Right atrium auricular region (tissue), 2 donors: ENCODE results near the gene DMRT1. TPM values are rescaled to one million over a fixed set of nuclear protein-coding genes. Genes with fewer than 3 reads are reported as not detected.

Experiments used
- DNase-seq: peaks from one replicate; pipeline ENCODE4 v3.0.0-alpha.2; 2019; ENCODE audit warnings: low spot score
- H3K27ac ChIP-seq, 2 donors: fragments of 200-600 bp; sonication (generic); 1 replicate in 1 of 2; 2 replicates in 1 of 2; pipeline ENCODE4 v1.5.1; 2016 to 2019
- H3K27me3 ChIP-seq, 2 donors: fragments of 200-600 bp; sonication (generic); one replicate each; pipeline versions ENCODE4 v1.5.1 to v1.6.0; 2017 to 2019
- H3K36me3 ChIP-seq: fragments of 200-600 bp; sonication (generic); one replicate; pipeline ENCODE4 v1.5.1; 2016
- H3K4me1 ChIP-seq, 2 donors: fragments of 200-600 bp; sonication (generic); one replicate each; pipeline versions ENCODE4 v1.5.1 to v1.6.0; 2017 to 2019
- H3K4me3 ChIP-seq, 2 donors: fragments of 200-600 bp; sonication (generic); 1 replicate in 1 of 2; 2 replicates in 1 of 2; pipeline ENCODE4 v1.5.1; 2017 to 2019; ENCODE audit warnings: mild to moderate bottlenecking in 1 of 2, moderate library complexity in 1 of 2
- H3K9me3 ChIP-seq, 2 donors: fragments of 200-600 bp; sonication (generic); one replicate each; pipeline ENCODE4 v1.5.1; 2019
- total RNA-seq, 2 donors: library from RNA; depleted of rRNA; stranded (reverse); fragments of >200 nt; gene quantifications; one replicate each; pipeline ENCODE4 v1.1.0, GENCODE V29; 2016
- TF ChIP-seq, protein P1 (sequence below), 2 donors: fragments of 200-600 bp; sonication (generic); IDR thresholded peaks; one replicate each; pipeline ENCODE4 v1.5.1; 2019; ENCODE audit warnings: antibody characterized with exemption in 2 of 2

DMRT1 gene
- total RNA-seq, 2 donors from 2014 or later, result not detected

DNA sequence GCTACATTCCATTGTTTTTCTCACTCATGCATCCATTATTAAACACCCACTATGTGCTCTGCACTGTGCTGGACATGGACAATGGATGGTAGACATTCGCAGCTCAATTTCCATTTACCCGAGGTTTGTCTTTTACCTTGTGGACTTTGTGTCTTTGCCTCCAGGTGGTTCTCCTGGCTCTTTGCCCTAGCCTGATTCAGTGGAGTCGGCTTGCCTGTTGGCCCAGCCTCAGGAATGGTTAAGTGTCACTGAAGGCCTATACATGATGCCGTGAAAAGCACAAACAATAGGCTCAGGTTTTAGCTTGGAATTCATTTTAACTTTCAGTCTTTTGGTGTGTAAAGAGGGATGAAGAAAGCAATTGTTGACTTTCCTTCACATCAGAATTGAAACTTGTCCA lies 118.4 kb downstream of the DMRT1 start:
- Histone ChIP-seq H3K36me3 (no peaks in the 10 kb centered on the region), H3K27me3 (no peaks in the 10 kb centered on the region), H3K4me1 (no peaks in the 10 kb centered on the region), H3K9me3 (no peaks in the 10 kb centered on the region), H3K4me3 (no peak overlapping the region), H3K27ac (no peak overlapping the region)
- DNase-seq, result no peak
- TF ChIP-seq, protein P1, sequence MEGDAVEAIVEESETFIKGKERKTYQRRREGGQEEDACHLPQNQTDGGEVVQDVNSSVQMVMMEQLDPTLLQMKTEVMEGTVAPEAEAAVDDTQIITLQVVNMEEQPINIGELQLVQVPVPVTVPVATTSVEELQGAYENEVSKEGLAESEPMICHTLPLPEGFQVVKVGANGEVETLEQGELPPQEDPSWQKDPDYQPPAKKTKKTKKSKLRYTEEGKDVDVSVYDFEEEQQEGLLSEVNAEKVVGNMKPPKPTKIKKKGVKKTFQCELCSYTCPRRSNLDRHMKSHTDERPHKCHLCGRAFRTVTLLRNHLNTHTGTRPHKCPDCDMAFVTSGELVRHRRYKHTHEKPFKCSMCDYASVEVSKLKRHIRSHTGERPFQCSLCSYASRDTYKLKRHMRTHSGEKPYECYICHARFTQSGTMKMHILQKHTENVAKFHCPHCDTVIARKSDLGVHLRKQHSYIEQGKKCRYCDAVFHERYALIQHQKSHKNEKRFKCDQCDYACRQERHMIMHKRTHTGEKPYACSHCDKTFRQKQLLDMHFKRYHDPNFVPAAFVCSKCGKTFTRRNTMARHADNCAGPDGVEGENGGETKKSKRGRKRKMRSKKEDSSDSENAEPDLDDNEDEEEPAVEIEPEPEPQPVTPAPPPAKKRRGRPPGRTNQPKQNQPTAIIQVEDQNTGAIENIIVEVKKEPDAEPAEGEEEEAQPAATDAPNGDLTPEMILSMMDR (IDR thresholded peaks at IDR 0.05), result no peak

DNA sequence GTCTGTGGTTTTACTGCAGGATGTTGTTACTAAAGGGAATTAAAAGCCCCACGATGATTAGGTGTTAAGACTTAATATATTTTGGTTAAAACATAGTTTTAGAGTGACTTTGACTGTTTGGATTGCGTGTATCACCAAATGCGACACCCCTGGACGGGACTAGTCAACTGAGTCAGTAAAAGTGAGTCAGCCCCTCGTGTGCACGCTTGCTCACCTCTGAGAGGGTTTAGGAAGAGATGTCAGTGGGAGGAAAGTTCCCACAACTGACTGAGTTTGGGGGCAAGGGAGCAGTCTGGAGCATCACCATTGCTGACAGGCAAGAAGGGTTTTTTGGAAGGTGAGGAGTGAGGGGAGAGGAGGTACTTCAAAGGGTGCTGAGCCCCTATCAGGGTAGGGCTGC lies 120.5 kb downstream of the DMRT1 start:
- Histone ChIP-seq H3K27ac (no peak overlapping the region), H3K27me3 (peaks cover 3 to 8% of the 10 kb centered on the region in 2 donors)
- TF ChIP-seq, protein P1 (IDR thresholded peaks at IDR 0.05), result no peak

DNA sequence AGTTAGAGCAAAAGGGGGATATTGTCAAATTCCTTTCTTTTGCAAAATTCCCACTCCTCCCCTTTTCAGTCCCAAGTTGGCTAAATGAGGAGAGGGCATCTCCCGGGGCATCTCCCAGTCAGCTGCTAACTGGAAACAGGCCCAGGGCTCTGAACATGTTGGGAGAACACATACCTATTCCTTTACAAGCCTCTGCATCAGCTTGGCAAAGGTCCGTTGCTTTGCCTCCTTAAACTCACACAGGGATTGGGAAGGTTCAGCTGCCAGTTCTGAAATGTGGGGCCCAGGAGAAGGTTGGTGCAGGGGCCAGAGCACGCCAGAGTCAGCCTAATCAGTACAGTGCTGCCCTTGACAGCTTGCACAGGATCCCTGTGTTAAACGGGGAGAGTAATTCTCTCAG lies 124.0 kb downstream of the DMRT1 start:
- Histone ChIP-seq H3K9me3 (no peaks in the 10 kb centered on the region), H3K27ac (no peak overlapping the region), H3K36me3 (no peaks in the 10 kb centered on the region), H3K27me3 (peaks cover 24 to 25% of the 10 kb centered on the region in 2 donors), H3K4me1 (peaks cover 0 to 12% of the 10 kb centered on the region in 2 donors), H3K4me3 (no peak overlapping the region)
- TF ChIP-seq, protein P1 (IDR thresholded peaks at IDR 0.05), result no peak
- no peak for DNase-seq

More for the DNA sequence above, 120.5 kb downstream of the DMRT1 start:
- Histone ChIP-seq H3K36me3 (no peaks in the 10 kb centered on the region), H3K4me1 (no peaks in the 10 kb centered on the region), H3K4me3 (no peak overlapping the region), H3K9me3 (no peaks in the 10 kb centered on the region)
- DNase-seq, result no peak

DNA sequence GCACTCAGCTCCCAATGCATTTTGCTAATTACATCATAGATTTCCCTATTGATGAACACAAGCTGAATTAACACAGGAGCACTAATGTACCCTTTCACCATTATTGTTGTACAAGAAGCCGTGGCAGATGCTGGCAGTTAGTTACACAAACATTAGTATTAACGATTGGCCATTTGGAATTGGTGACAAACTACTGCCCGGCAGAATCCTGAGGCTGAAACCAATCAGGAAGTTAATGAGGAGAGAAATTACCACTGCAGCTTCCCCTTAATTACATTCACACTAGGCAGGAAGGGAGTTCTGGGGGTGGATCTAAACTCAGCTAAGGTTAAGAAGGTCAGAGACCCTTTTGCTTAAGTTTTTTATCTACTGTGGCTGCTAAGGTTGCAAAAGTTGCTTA lies 125.4 kb downstream of the DMRT1 start:
- peaks cover 36 to 38% of the 10 kb centered on the region in 2 donors for H3K27me3 ChIP-seq
- TF ChIP-seq, protein P1 (IDR thresholded peaks at IDR 0.05), result no peak

DNA sequence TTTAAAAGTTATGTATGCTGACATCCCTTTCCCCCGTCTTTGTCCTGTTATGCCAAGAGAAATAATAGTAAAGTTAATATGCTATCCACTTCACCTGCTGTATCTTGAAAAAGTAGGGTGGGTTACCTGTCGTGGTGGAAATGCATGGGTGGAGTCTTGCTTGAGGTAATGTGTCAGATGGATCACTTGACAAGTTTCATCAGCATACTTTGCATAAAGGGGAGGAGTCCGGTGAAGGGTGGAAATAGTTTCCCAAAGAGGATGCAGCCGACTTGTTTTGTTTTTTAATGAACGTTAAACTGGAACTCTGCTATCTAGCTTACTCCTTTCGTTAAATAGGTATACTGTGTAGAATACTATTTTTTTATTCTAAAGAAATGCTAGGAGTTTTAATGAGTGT lies 125.9 kb downstream of the DMRT1 start:
- no peaks in the 10 kb centered on the region for H3K36me3 ChIP-seq
- no peak overlapping the region for H3K4me3 ChIP-seq
- no peak overlapping the region for H3K27ac ChIP-seq
- DNase-seq, result no peak
- H3K27me3 ChIP-seq, result peaks cover 41 to 44% of the 10 kb centered on the region in 2 donors
- H3K9me3 ChIP-seq, result no peaks in the 10 kb centered on the region
- peaks cover 0 to 31% of the 10 kb centered on the region in 2 donors for H3K4me1 ChIP-seq
- TF ChIP-seq, protein P1 (IDR thresholded peaks at IDR 0.05), result no peak

More for the DNA sequence above, 125.4 kb downstream of the DMRT1 start:
- no peak overlapping the region for H3K27ac ChIP-seq
- H3K9me3 ChIP-seq, result no peaks in the 10 kb centered on the region
- no peak overlapping the region for H3K4me3 ChIP-seq
- H3K4me1 ChIP-seq, result peaks cover 0 to 26% of the 10 kb centered on the region in 2 donors
- no peak for DNase-seq
- H3K36me3 ChIP-seq, result no peaks in the 10 kb centered on the region
